GM18507 (cell line): Measurements from ENCODE around the gene BDKRB1.

Experiments used
- DNase-seq: peaks from one replicate; pipeline ENCODE4 v3.0.0; 2011; ENCODE audit warnings: low read depth; ENCODE audit not compliant: insufficient read length; ENCODE audit errors: extremely low spot score
- FAIRE-seq: peaks from 2 replicates; lab custom pipeline; 2011; peaks lifted over from hg19 to GRCh38; lab: Jason Lieb, UNC

The BDKRB1 gene

GRCh38 chr14:96274122-96274521 lies 18.1 kb downstream of the BDKRB1 start:
- no peak for FAIRE-seq
- DNase-seq, result no peak

- no peak for DNase-seq
- FAIRE-seq, result no peak
Observed at GRCh38 chr14:96274543-96274942, 18.5 kb downstream of the BDKRB1 start.

- DNase-seq, result peak; percentile 45
- peak; percentile 61 for FAIRE-seq
Observed at GRCh38 chr14:96275177-96276112, 19.4 kb downstream of the BDKRB1 start.

GRCh38 chr14:96277890-96278289 lies 21.9 kb downstream of the BDKRB1 start:
- DNase-seq (no peak), FAIRE-seq (no peak)

GRCh38 chr14:96279564-96279963 lies 23.6 kb downstream of the BDKRB1 start:
- DNase-seq (no peak), FAIRE-seq (no peak)

- DNase-seq (no peak), FAIRE-seq (no peak)
Observed at GRCh38 chr14:96280104-96280503, 24.1 kb downstream of the BDKRB1 start.

GRCh38 chr14:96281486-96281885 lies 25.5 kb downstream of the BDKRB1 start:
- FAIRE-seq (no peak), DNase-seq (no peak)

- FAIRE-seq, result no peak
- DNase-seq, result no peak
Observed at GRCh38 chr14:96284008-96284407, 28.0 kb downstream of the BDKRB1 start.

GRCh38 chr14:96284430-96284829 lies 28.4 kb downstream of the BDKRB1 start:
- DNase-seq, result no peak
- no peak for FAIRE-seq

- DNase-seq, result no peak
- FAIRE-seq, result no peak
Observed at GRCh38 chr14:96285667-96286066, 29.7 kb downstream of the BDKRB1 start.

- DNase-seq (no peak), FAIRE-seq (no peak)
Observed at GRCh38 chr14:96286251-96286650, 30.2 kb downstream of the BDKRB1 start.

GRCh38 chr14:96287856-96288255 lies 31.8 kb downstream of the BDKRB1 start:
- DNase-seq (no peak), FAIRE-seq (no peak)

GRCh38 chr14:96294246-96294645 lies 38.2 kb downstream of the BDKRB1 start:
- no peak for FAIRE-seq
- DNase-seq, result no peak

GRCh38 chr14:96297000-96297399 lies 41.0 kb downstream of the BDKRB1 start:
- FAIRE-seq, result peak; percentile 12

GRCh38 chr14:96297997-96298515 lies 42.0 kb downstream of the BDKRB1 start:
- no peak for FAIRE-seq

More at GRCh38 chr14:96297000-96297399, 41.0 kb downstream of the BDKRB1 start:
- DNase-seq, result no peak

GRCh38 chr14:96299441-96299840 lies 43.4 kb downstream of the BDKRB1 start:
- DNase-seq (no peak), FAIRE-seq (no peak)

More at GRCh38 chr14:96297997-96298515, 42.0 kb downstream of the BDKRB1 start:
- DNase-seq, result no peak

- DNase-seq (no peak), FAIRE-seq (no peak)
Observed at GRCh38 chr14:96303981-96304380, 48.0 kb downstream of the BDKRB1 start.

- DNase-seq (no peak), FAIRE-seq (no peak)
Observed at GRCh38 chr14:96304956-96305355, 48.9 kb downstream of the BDKRB1 start.

GRCh38 chr14:96307434-96307833 lies 51.4 kb downstream of the BDKRB1 start:
- no peak for DNase-seq
- FAIRE-seq, result no peak

GRCh38 chr14:96309133-96309895 lies 53.3 kb downstream of the BDKRB1 start:
- DNase-seq, result no peak
- FAIRE-seq, result no peak
